ENCODE measurements around the gene AGAP2.

AGAP2 gene

GRCh38 chr12:57782608-57783465 is 44.3 kb upstream of the AGAP2 start, which contains the start of gene TSFM:
TSFM (plus strand) TSS chr12:57782787; CDS start chr12:57782802, 15 bp downstream.
- Histone ChIP-seq H3F3A (ENCODE audit: low read depth) (no peaks in the 10 kb centered on the region), H3K36me3 (ENCODE audit: insufficient read depth, low read length) (peaks cover 21% of the 10 kb centered on the region; the same call in 1 of the 2 replicates), H3K9ac (ENCODE audit: low read depth, low read length, poor library complexity, severe bottlenecking) (peak within 1 kb of the TSS; percentile 85), H3K9me2 (replicated peaks; ENCODE audit: low read depth, low read length) (no peaks in the 10 kb centered on the region), H3K79me2 (ENCODE audit: insufficient read depth, low read length) (peaks cover 30% of the 10 kb centered on the region), H2AFZ (ENCODE audit: low read length) (peak within 1 kb of the TSS; percentile 49), H3K9me3 (ENCODE audit: insufficient read depth, low read depth, low read length) (no peaks in the 10 kb centered on the region), H3K4me3 (ENCODE audit: low read length, poor library complexity, severe bottlenecking) (peak within 1 kb of the TSS; percentile 91), H3K4me2 (ENCODE audit: low read depth, low read length, poor library complexity, severe bottlenecking) (peak within 1 kb of the TSS; percentile 85), H3K4me1 (ENCODE audit: insufficient read depth, low read length, poor library complexity, severe bottlenecking) (peaks cover 25% of the 10 kb centered on the region), H4K20me1 (ENCODE audit: insufficient read depth, low read length, poor library complexity, severe bottlenecking) (peaks cover 13% of the 10 kb centered on the region), H3K27me3 (ENCODE audit: insufficient read depth, low read length, poor library complexity, severe bottlenecking) (no peaks in the 10 kb centered on the region)
- TF ChIP-seq CTCF (conservative IDR thresholded peaks at IDR 0.05; ENCODE audit: low read length) (peak; percentile 93), EZH2phosphoT487 (IDR thresholded peaks at IDR 0.05; ENCODE audit: borderline replicate concordance) (no peak)

- Histone ChIP-seq H2AFZ (ENCODE audit: low read length) (peak overlapping the region; percentile 48), H4K20me1 (ENCODE audit: insufficient read depth, low read length, poor library complexity, severe bottlenecking) (peaks cover 13% of the 10 kb centered on the region), H3K9me2 (replicated peaks; ENCODE audit: low read depth, low read length) (no peaks in the 10 kb centered on the region), H3K4me1 (ENCODE audit: insufficient read depth, low read length, poor library complexity, severe bottlenecking) (peaks cover 25% of the 10 kb centered on the region), H3K27me3 (ENCODE audit: insufficient read depth, low read length, poor library complexity, severe bottlenecking) (no peaks in the 10 kb centered on the region), H3K4me3 (ENCODE audit: low read length, poor library complexity, severe bottlenecking) (peak overlapping the region; percentile 91), H3K9me3 (ENCODE audit: insufficient read depth, low read depth, low read length) (no peaks in the 10 kb centered on the region), H3K79me2 (ENCODE audit: insufficient read depth, low read length) (peaks cover 30% of the 10 kb centered on the region), H3K36me3 (ENCODE audit: insufficient read depth, low read length) (peaks cover 16% of the 10 kb centered on the region; the same call in 1 of the 2 replicates), H3K4me2 (ENCODE audit: low read depth, low read length, poor library complexity, severe bottlenecking) (peak overlapping the region; percentile 85), H3F3A (ENCODE audit: low read depth) (no peaks in the 10 kb centered on the region), H3K9ac (ENCODE audit: low read depth, low read length, poor library complexity, severe bottlenecking) (no peak overlapping the region)
- no peak for TF ChIP-seq EZH2phosphoT487 (IDR thresholded peaks at IDR 0.05; ENCODE audit: borderline replicate concordance)
- no peak for TF ChIP-seq CTCF (conservative IDR thresholded peaks at IDR 0.05; ENCODE audit: low read length)
Measured at GRCh38 chr12:57782243-57782607, 43.7 kb upstream of the AGAP2 start.

- H3K9ac ChIP-seq (ENCODE audit: low read depth, low read length, poor library complexity, severe bottlenecking): no peak overlapping the region
- peak overlapping the region; percentile 91 for H3K4me3 ChIP-seq (ENCODE audit: low read length, poor library complexity, severe bottlenecking)
- H3K9me3 ChIP-seq (ENCODE audit: insufficient read depth, low read depth, low read length): no peaks in the 10 kb centered on the region
- no peak for TF ChIP-seq CTCF (conservative IDR thresholded peaks at IDR 0.05; ENCODE audit: low read length)
- H2AFZ ChIP-seq (ENCODE audit: low read length): 0 out of 2 replicates have a peak overlapping the region, but pooled peaks have one; percentile 48
- H3K9me2 ChIP-seq (replicated peaks; ENCODE audit: low read depth, low read length): no peaks in the 10 kb centered on the region
- H3K27me3 ChIP-seq (ENCODE audit: insufficient read depth, low read length, poor library complexity, severe bottlenecking): no peaks in the 10 kb centered on the region
- peaks cover 13% of the 10 kb centered on the region for H4K20me1 ChIP-seq (ENCODE audit: insufficient read depth, low read length, poor library complexity, severe bottlenecking)
- peaks cover 12% of the 10 kb centered on the region; the same call in 1 of the 2 replicates for H3K36me3 ChIP-seq (ENCODE audit: insufficient read depth, low read length)
- H3K4me2 ChIP-seq (ENCODE audit: low read depth, low read length, poor library complexity, severe bottlenecking): peak overlapping the region; percentile 85
- H3F3A ChIP-seq (ENCODE audit: low read depth): no peaks in the 10 kb centered on the region
- peaks cover 27% of the 10 kb centered on the region for H3K79me2 ChIP-seq (ENCODE audit: insufficient read depth, low read length)
- H3K4me1 ChIP-seq (ENCODE audit: insufficient read depth, low read length, poor library complexity, severe bottlenecking): peaks cover 25% of the 10 kb centered on the region
Measured at GRCh38 chr12:57781801-57782200, 43.3 kb upstream of the AGAP2 start.

Measured in Loucy (cell line).